K562 (cell line): Measurements from ENCODE around the gene HLA-DMB.

Source experiments
- GABPB1 ChIP-seq: sonication (generic); formaldehyde crosslinking; IDR thresholded peaks from 2 replicates; pipeline ENCODE4 v1.8.0; 2022; ENCODE audit warnings: mild to moderate bottlenecking, missing genetic modification reagents
- MAZ ChIP-seq, 2 experiments: fragments of 450-650 bp in 1 of 2; sonication (generic) in 1 of 2; formaldehyde crosslinking; IDR thresholded peaks in 1 of 2; conservative IDR thresholded peaks in 1 of 2; 2 replicates each; pipeline versions ENCODE4 v1.4.0 to v1.5.0; 2020; ENCODE audit warnings: mild to moderate bottlenecking in 1 of 2, missing genetic modification reagents in 1 of 2

DNA sequence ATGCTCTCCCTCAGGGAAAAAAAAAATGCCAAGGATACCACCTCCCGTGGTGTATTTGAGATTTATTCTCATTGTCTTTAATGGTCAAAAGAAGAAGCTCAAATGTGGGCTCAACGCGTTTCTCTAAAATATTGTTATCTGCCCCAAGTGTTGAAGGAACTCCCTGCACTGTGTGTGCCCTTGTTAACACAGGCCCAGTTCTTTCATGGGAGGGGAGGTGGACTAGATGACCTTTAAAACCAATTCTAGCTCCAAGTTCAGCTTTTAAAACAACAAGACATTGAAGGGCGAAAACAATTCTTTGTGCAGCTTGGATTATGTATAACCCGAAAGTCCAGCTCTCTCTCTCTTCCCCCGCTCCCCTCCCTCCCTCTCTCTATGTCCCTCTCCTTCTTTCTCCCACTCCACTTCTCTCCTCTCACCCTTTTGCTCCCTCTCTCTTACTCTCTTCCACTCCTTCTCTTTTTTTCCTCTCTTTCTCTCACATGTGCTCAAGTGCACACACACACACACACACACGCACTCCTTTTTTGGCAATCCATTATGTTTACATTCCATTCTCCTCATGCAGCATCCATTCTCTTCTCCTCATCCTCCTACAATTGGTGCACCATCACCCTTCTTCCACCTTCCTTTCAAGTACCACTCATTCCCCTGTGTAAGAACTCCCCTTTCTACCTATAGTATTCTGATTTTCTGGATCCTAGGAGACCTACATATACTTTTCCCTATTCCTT lies 8.5 kb downstream of the HLA-DMB start:
- TF ChIP-seq MAZ (CRISPR knock-in tag; conservative IDR thresholded peaks at IDR 0.05 in 1 of 2, IDR thresholded peaks at IDR 0.05 in 1 of 2) (no peak), GABPB1 (CRISPR knock-in tag) (no peak)
